PC-9 (cell line): ENCODE measurements around the gene CAVIN1.

Source experiments
- EZH2 ChIP-seq: fragments of 200-600 bp; sonication (generic); IDR thresholded peaks from 2 replicates; pipeline ENCODE4 v1.8.0; 2017; ENCODE audit warnings: antibody characterized with exemption, low read depth
- TF ChIP-seq, protein P1 (sequence below): fragments of 200-600 bp; sonication (generic); conservative IDR thresholded peaks from 2 replicates; pipeline ENCODE4 v1.6.1; 2017; ENCODE audit warnings: mixed run types, antibody characterized with exemption, mild to moderate bottlenecking, moderate library complexity

DNA sequence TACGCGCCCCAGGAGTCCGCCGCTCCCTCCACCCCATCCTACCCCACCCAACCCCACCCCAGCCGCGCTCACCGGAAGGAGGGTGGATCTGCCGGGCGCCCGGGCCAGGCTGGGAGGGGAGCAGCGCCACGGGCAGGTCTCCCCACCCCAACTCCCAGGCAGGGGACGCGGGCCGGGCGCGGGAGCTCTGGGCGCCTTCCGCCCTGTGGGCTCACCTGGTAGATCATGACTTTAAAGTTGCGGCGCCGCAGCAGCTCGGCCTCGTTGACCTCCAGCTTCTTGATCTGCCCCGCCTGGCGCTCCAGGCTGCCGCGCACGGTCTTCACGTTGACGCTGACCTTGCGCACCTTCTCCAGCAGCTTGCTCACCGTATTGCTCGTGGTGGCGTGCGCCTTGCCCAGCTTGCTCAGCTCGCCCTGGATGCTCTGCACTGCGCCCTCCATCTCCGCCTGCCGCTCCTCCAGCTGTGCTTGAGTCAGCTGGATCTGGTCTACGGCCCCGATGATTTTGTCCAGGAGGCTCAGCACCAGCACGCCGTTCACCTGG, 571 bp downstream of the CAVIN1 start:
- TF ChIP-seq, protein P1, sequence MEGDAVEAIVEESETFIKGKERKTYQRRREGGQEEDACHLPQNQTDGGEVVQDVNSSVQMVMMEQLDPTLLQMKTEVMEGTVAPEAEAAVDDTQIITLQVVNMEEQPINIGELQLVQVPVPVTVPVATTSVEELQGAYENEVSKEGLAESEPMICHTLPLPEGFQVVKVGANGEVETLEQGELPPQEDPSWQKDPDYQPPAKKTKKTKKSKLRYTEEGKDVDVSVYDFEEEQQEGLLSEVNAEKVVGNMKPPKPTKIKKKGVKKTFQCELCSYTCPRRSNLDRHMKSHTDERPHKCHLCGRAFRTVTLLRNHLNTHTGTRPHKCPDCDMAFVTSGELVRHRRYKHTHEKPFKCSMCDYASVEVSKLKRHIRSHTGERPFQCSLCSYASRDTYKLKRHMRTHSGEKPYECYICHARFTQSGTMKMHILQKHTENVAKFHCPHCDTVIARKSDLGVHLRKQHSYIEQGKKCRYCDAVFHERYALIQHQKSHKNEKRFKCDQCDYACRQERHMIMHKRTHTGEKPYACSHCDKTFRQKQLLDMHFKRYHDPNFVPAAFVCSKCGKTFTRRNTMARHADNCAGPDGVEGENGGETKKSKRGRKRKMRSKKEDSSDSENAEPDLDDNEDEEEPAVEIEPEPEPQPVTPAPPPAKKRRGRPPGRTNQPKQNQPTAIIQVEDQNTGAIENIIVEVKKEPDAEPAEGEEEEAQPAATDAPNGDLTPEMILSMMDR: no peak
- no peak for TF ChIP-seq EZH2
